A549 (cell line): ENCODE results near the gene CTCFL. TPM values are rescaled to one million over a fixed set of nuclear protein-coding genes. Genes with fewer than 3 reads are reported as not detected.

ENCODE experiments used
- ATAC-seq, 2 experiments: fragments of 200-7000 bp in 1 of 2; fragments of >200 bp in 1 of 2; cut with Nextera tagmentation in 1 of 2; cut with Tn5 transposase in 1 of 2; 3 replicates each; pipeline versions ENCODE4 v1.8.0 to v1.9.1; 2018 to 2020; ENCODE audit warnings: mild to moderate bottlenecking in 1 of 2, moderate library complexity in 1 of 2
- CTCF ChIA-PET: fragments of 300-600 bp; sonication (Branson Sonifier 250); formaldehyde crosslinking; extraction: SDS; loops from one replicate; lab custom pipeline; 2021; ENCODE audit warnings: antibody characterized with exemption, inconsistent platforms; lab: Yijun Ruan, JAX
- POLR2A ChIA-PET: fragments of 350-600 bp; formaldehyde crosslinking; extraction: SDS; loops from one replicate; lab custom pipeline; 2021; ENCODE audit warnings: antibody characterized with exemption, inconsistent platforms; lab: Yijun Ruan, JAX
- DNase-seq, 2 experiments: peaks; one replicate each; pipeline versions ENCODE4 v3.0.0 to v3.0.0-alpha.2; 2011 to 2016; ENCODE audit warnings: low read depth in 1 of 2, low spot score in 1 of 2
- FAIRE-seq: peaks from 2 replicates; lab custom pipeline; 2011; peaks lifted over from hg19 to GRCh38; lab: Jason Lieb, UNC
- H3K27ac ChIP-seq, 2 experiments: fragments of >200 bp; sonication (Bioruptor Twin); formaldehyde crosslinking; 3 replicates each; pipeline ENCODE4 v1.5.1; 2016 to 2017
- H3K4me1 ChIP-seq: fragments of >200 bp; sonication (Bioruptor Twin); formaldehyde crosslinking; 3 replicates; pipeline ENCODE4 v1.6.1; 2016
- H3K4me2 ChIP-seq: fragments of >200 bp; sonication (Bioruptor Twin); formaldehyde crosslinking; 3 replicates; pipeline ENCODE4 v1.6.1; 2016
- H3K4me3 ChIP-seq: fragments of >200 bp; sonication (Bioruptor Twin); formaldehyde crosslinking; 3 replicates; pipeline ENCODE4 v1.5.1; 2016
- H3K9me3 ChIP-seq: fragments of >200 bp; sonication (Bioruptor Twin); formaldehyde crosslinking; 3 replicates; pipeline ENCODE4 v1.6.1; 2016
- CBX2 ChIP-seq: fragments of 200-600 bp; sonication (generic); IDR thresholded peaks from 2 replicates; pipeline ENCODE4 v1.6.1; 2016; ENCODE audit warnings: low read depth, mild to moderate bottlenecking, borderline replicate concordance
- CHD4 ChIP-seq: fragments of 200-600 bp; sonication (generic); IDR thresholded peaks from 2 replicates; pipeline ENCODE4 v1.6.1; 2016; ENCODE audit warnings: antibody characterized with exemption, mild to moderate bottlenecking, borderline replicate concordance
- EHMT2 ChIP-seq: fragments of 200-600 bp; sonication (generic); IDR thresholded peaks from 2 replicates; pipeline ENCODE4 v1.6.1; 2016; ENCODE audit warnings: antibody characterized with exemption, low read depth, mild to moderate bottlenecking, moderate library complexity
- ELK1 ChIP-seq: fragments of 150-350 bp; IDR thresholded peaks from 2 replicates; pipeline ENCODE4 v1.6.1; 2014; ENCODE audit warnings: low read depth, mild to moderate bottlenecking, low read length
- EP300 ChIP-seq, 2 experiments: fragments of >200 bp; sonication (Bioruptor Twin); formaldehyde crosslinking; IDR thresholded peaks; 2 replicates in 1 of 2; 3 replicates in 1 of 2; pipeline ENCODE4 v1.6.1; 2016 to 2017
- FOSL2 ChIP-seq, 2 experiments: fragments of 450-650 bp in 1 of 2; fragments of >200 bp in 1 of 2; sonication (Bioruptor Twin) in 1 of 2; formaldehyde crosslinking; IDR thresholded peaks; 2 replicates each; pipeline versions ENCODE4 v1.5.0 to v1.6.1; 2016 to 2020; ENCODE audit warnings: mild to moderate bottlenecking in 1 of 2, moderate library complexity in 1 of 2
- FOXS1 ChIP-seq: fragments of 250-450 bp; sonication (Bioruptor Pico); IDR thresholded peaks from 2 replicates; pipeline ENCODE4 v1.5.0; 2020; ENCODE audit warnings: mild to moderate bottlenecking, moderate library complexity
- GATA3 ChIP-seq: IDR thresholded peaks from 2 replicates; pipeline ENCODE4 v1.6.1; 2012; ENCODE audit warnings: borderline replicate concordance
- HDAC2 ChIP-seq: fragments of 200-600 bp; sonication (generic); IDR thresholded peaks from 2 replicates; pipeline ENCODE4 v1.6.1; 2016
- HMGXB4 ChIP-seq: fragments of 250-450 bp; sonication (Bioruptor Pico); IDR thresholded peaks from 2 replicates; pipeline ENCODE4 v1.5.0; 2021; ENCODE audit warnings: mild to moderate bottlenecking, moderate library complexity, borderline replicate concordance
- HOXA7 ChIP-seq: fragments of 250-450 bp; sonication (Bioruptor Pico); IDR thresholded peaks from 2 replicates; pipeline ENCODE4 v1.5.0; 2020; ENCODE audit warnings: mild to moderate bottlenecking, moderate library complexity
- HOXB13 ChIP-seq: fragments of 250-450 bp; sonication (Bioruptor Pico); IDR thresholded peaks from 2 replicates; pipeline ENCODE4 v1.5.0; 2020; ENCODE audit warnings: low read depth, mild to moderate bottlenecking, moderate library complexity
- KDM5A ChIP-seq: fragments of 200-600 bp; sonication (generic); IDR thresholded peaks from 2 replicates; pipeline ENCODE4 v1.6.1; 2016; ENCODE audit warnings: antibody characterized with exemption, mild to moderate bottlenecking
- MAX ChIP-seq: IDR thresholded peaks from 2 replicates; pipeline ENCODE4 v1.6.1; 2012
- MYC ChIP-seq: IDR thresholded peaks from 2 replicates; pipeline ENCODE4 v1.6.1; 2012; ENCODE audit warnings: mild to moderate bottlenecking, inconsistent platforms, low read length, improper control_type of control experiment, borderline replicate concordance
- RAD21 ChIP-seq, 2 experiments: fragments of >200 bp in 1 of 2; sonication (Bioruptor Twin) in 1 of 2; formaldehyde crosslinking in 1 of 2; IDR thresholded peaks in 1 of 2; conservative IDR thresholded peaks in 1 of 2; 2 replicates in 1 of 2; 3 replicates in 1 of 2; pipeline ENCODE4 v1.6.1; 2012 to 2018; ENCODE audit warnings: inconsistent platforms in 1 of 2
- RCOR1 ChIP-seq: fragments of 150-350 bp; IDR thresholded peaks from 2 replicates; pipeline ENCODE4 v1.6.1; 2014; ENCODE audit warnings: antibody characterized with exemption, low read length, low read depth
- REST ChIP-seq: fragments of 200-600 bp; sonication (generic); IDR thresholded peaks from 2 replicates; pipeline ENCODE4 v1.6.1; 2016; ENCODE audit warnings: antibody characterized with exemption, mild to moderate bottlenecking, moderate library complexity
- RNF2 ChIP-seq: fragments of 200-600 bp; sonication (generic); IDR thresholded peaks from 2 replicates; pipeline ENCODE4 v1.6.1; 2016; ENCODE audit warnings: low read depth, mild to moderate bottlenecking, antibody characterized with exemption, moderate library complexity, borderline replicate concordance
- TFCP2L1 ChIP-seq: fragments of 250-450 bp; sonication (Bioruptor Pico); IDR thresholded peaks from 2 replicates; pipeline ENCODE4 v1.5.0; 2021; ENCODE audit warnings: mild to moderate bottlenecking
- USF2 ChIP-seq: fragments of 450-650 bp; IDR thresholded peaks from 2 replicates; pipeline ENCODE4 v1.6.1; 2014; ENCODE audit warnings: antibody characterized with exemption
- ZC3H11A ChIP-seq: fragments of 450-650 bp; IDR thresholded peaks from 2 replicates; pipeline ENCODE4 v1.6.1; 2014; ENCODE audit warnings: antibody characterized with exemption, mild to moderate bottlenecking
- ZFP36 ChIP-seq: fragments of 450-650 bp; IDR thresholded peaks from 2 replicates; pipeline ENCODE4 v1.6.1; 2014; ENCODE audit warnings: borderline replicate concordance; ENCODE audit not compliant: partially characterized antibody
- WGBS: methylation state at CpG from one replicate; pipeline ENCODE4 v1.1.6; 2017; ENCODE audit errors: missing lambda C conversion rate; 5-methylcytosine and 5-hydroxymethylcytosine counted together
- polyA plus RNA-seq, 4 experiments: library from polyadenylated mRNA; depleted of rRNA in 3 of 4; stranded (reverse); fragments of >200 nt; fragmentation: RNase III in 1 of 4; extraction: RNeasy Plus Mini Kit Qiagen cat#74134 plus additional on column Dnase treatment in 1 of 4; gene quantifications; 2 replicates in 3 of 4; 3 replicates in 1 of 4; pipeline ENCODE4 v1.2.3, GENCODE V29; 2011 to 2017
- TF ChIP-seq, protein P1 (sequence below): fragments of >200 bp; sonication (Bioruptor Twin); formaldehyde crosslinking; IDR thresholded peaks from 2 replicates; pipeline ENCODE4 v1.6.1; 2016

Gene CTCFL
- polyA plus RNA-seq, 2 of the 4 experiments (the other 2 are of a cell fraction): 0.03 TPM

DNA sequence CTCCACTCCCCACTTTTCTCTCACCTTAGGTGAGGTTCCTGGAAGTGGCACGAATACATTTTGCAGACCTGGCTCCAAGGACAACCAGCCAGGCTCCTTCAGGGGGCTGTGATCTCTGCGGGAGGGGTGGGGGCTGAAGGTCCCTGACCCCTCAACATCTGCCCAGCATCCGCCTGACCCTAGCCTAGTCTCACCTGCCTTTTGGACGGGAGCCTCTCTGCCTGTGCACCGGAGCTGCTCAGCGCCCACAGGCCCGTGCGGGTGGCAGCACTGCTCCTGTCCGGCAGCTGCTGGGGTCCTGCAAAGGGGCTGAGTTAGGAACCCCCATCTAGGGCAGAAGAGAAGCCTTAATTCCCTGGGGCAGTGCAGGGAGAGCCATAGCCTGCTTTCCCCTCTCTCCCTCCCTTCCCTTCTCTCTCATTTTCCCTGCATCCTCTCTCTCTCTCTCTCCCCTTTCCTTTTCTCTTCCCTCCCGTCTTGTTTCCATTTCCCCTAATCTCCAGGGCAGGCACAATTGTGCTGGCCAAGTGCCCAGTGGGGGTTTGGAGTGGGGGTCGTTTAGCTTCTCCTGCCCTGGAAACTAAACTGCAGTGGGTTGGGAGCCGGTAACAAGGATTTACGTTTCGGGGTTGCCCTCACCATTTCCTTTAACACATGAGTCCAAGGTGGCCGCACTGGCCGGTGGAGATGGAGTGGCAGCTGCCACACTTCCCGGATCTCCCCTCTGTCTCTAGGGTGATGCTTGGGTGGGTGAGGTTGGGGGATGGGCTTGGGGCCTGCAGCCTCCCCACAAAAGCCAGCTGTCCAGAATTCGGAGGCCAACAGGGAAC, 54.1 kb downstream of the CTCFL start:
- no peak overlapping the region for H3K4me2 ChIP-seq
- ChIA-PET CTCF (interaction anchor here (0.7 to 1.6 kb wide), 4 partner anchors 10 to 58 kb away, joined by 3 to 5 read pairs (median 4); no protein-coding TSS in a partner anchor), POLR2A (no interaction called here)
- no peak for ATAC-seq
- DNase-seq: no peak
- no peaks in the 10 kb centered on the region; the same call in 2 of the 3 replicates for H3K9me3 ChIP-seq
- TF ChIP-seq, protein P1, sequence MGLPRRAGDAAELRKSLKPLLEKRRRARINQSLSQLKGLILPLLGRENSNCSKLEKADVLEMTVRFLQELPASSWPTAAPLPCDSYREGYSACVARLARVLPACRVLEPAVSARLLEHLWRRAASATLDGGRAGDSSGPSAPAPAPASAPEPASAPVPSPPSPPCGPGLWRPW: no peak
- TF ChIP-seq HDAC2: no peak
- TF ChIP-seq CHD4: no peak
- TF ChIP-seq RCOR1: no peak
- TF ChIP-seq MYC: no peak
- no peak for TF ChIP-seq HOXB13 (CRISPR knock-in tag)
- TF ChIP-seq RNF2: no peak
- no peak for TF ChIP-seq FOXS1
- no peak for TF ChIP-seq HOXA7
- TF ChIP-seq GATA3: no peak
- TF ChIP-seq MAX: no peak
- TF ChIP-seq EP300 (IDR thresholded peaks at IDR 0.05): no peak
- TF ChIP-seq ZFP36: no peak
- 64% methylated on average over 10 of the region's 18 CpGs for WGBS
- no peak overlapping the region for H3K27ac ChIP-seq
- no peaks in the 10 kb centered on the region for H3K4me1 ChIP-seq
- H3K4me3 ChIP-seq: no peak overlapping the region
- FAIRE-seq: no peak

- WGBS: 45% methylated on average over 9 of the region's 9 CpGs
- Histone ChIP-seq H3K4me3 (no peak overlapping the region), H3K4me1 (no peaks in the 10 kb centered on the region), H3K9me3 (no peaks in the 10 kb centered on the region; the same call in 2 of the 3 replicates), H3K27ac (no peak overlapping the region), H3K4me2 (no peak overlapping the region)
- FAIRE-seq (no peak), ATAC-seq (no peak), DNase-seq (no peak)
- ChIA-PET CTCF (interaction anchor here (1.0 to 1.6 kb wide), 4 partner anchors 11 to 740 kb away, joined by 3 to 5 read pairs (median 4); no protein-coding TSS in a partner anchor), POLR2A (no interaction called here)
- no peak for TF ChIP-seq HMGXB4 (CRISPR knock-in tag)
- TF ChIP-seq CBX2: no peak
- TF ChIP-seq, protein P1: no peak
- TF ChIP-seq KDM5A: no peak
- no peak for TF ChIP-seq USF2
- TF ChIP-seq ELK1: no peak
- no peak for TF ChIP-seq TFCP2L1 (CRISPR knock-in tag)
- no peak for TF ChIP-seq FOSL2 (IDR thresholded peaks at IDR 0.05)
- no peak for TF ChIP-seq FOSL2 (CRISPR knock-in tag; IDR thresholded peaks at IDR 0.05)
- TF ChIP-seq REST: no peak
- no peak for TF ChIP-seq RAD21 (conservative IDR thresholded peaks at IDR 0.05 in 1 of 2, IDR thresholded peaks at IDR 0.05 in 1 of 2)
- no peak for TF ChIP-seq ZC3H11A
- no peak for TF ChIP-seq EHMT2
Measured at GRCh38 chr20:57470212-57470522, 54.8 kb downstream of the CTCFL start.
